Measurements from ENCODE around the gene ZNF326. TPM values are rescaled to one million over a fixed set of nuclear protein-coding genes. Genes with fewer than 3 reads are reported as not detected.
"Not testable (repeated sequence)": the region's sequence is repeated elsewhere in the genome, so short reads cannot be mapped to it uniquely, and the experiment has no call there.

The ZNF326 gene
- polyA plus RNA-seq, 2 donors: 11.7 to 14.0 TPM

- H3K27me3 ChIP-seq (ENCODE audit: control insufficient read depth in 1 of 2, insufficient read depth in 2 of 2, low read length in 2 of 2): no peaks in the 10 kb centered on the region
- no peaks in the 10 kb centered on the region for H3K36me3 ChIP-seq (ENCODE audit: control insufficient read depth in 2 of 2, insufficient read depth in 2 of 2, low read length in 1 of 2)
- H3K9me3 ChIP-seq (ENCODE audit: control insufficient read depth in 2 of 2, insufficient read depth in 1 of 2, low read depth in 1 of 2, low read length in 1 of 2): peaks cover 0 to 2% of the 10 kb centered on the region in 2 donors
- peak overlapping the region; percentile 89 to 95 for H3K4me3 ChIP-seq (ENCODE audit: low read depth in 1 of 2, low read length in 2 of 2)
- peak overlapping the region; percentile 98 to 99 for H3K27ac ChIP-seq (ENCODE audit: low read depth in 2 of 2, low read length in 1 of 2)
- WGBS, 2 donors: 69 to 70% methylated on average over 16 of the region's 16 CpGs
- H3K4me1 ChIP-seq (ENCODE audit: control insufficient read depth in 2 of 2, insufficient read depth in 2 of 2, low read length in 1 of 2): peaks cover 0 to 2% of the 10 kb centered on the region in 2 donors
Observed at GRCh38 chr1:89994231-89994804, 592 bp upstream of the ZNF326 start.

GRCh38 chr1:89995598-89996449 is 914 bp downstream of the ZNF326 start:
- Histone ChIP-seq H3K27me3 (ENCODE audit: control insufficient read depth in 1 of 2, insufficient read depth in 2 of 2, low read length in 2 of 2) (no peaks in the 10 kb centered on the region), H3K27ac (ENCODE audit: low read depth in 2 of 2, low read length in 1 of 2) (peak overlapping the region; percentile 98 to 99), H3K4me3 (ENCODE audit: low read depth in 1 of 2, low read length in 2 of 2) (peak overlapping the region; percentile 89 to 95), H3K36me3 (ENCODE audit: control insufficient read depth in 2 of 2, insufficient read depth in 2 of 2, low read length in 1 of 2) (no peaks in the 10 kb centered on the region), H3K9me3 (ENCODE audit: control insufficient read depth in 2 of 2, insufficient read depth in 1 of 2, low read depth in 1 of 2, low read length in 1 of 2) (peaks cover 0 to 2% of the 10 kb centered on the region in 2 donors), H3K4me1 (ENCODE audit: control insufficient read depth in 2 of 2, insufficient read depth in 2 of 2, low read length in 1 of 2) (peaks cover 0 to 2% of the 10 kb centered on the region in 2 donors)
- 0 to 1% methylated on average over 15 of the region's 15 CpGs for WGBS, 2 donors

GRCh38 chr1:89996450-89997110 is 1.7 kb downstream of the ZNF326 start:
- WGBS, 2 donors: 27 to 34% methylated on average over 9 of the region's 9 CpGs
- Histone ChIP-seq H3K27ac (ENCODE audit: low read depth in 2 of 2, low read length in 1 of 2) (peak overlapping the region in 1 of 2 donors; percentile 67), H3K36me3 (ENCODE audit: control insufficient read depth in 2 of 2, insufficient read depth in 2 of 2, low read length in 1 of 2) (no peaks in the 10 kb centered on the region), H3K4me1 (ENCODE audit: control insufficient read depth in 2 of 2, insufficient read depth in 2 of 2, low read length in 1 of 2) (peaks cover 0 to 2% of the 10 kb centered on the region in 2 donors), H3K9me3 (ENCODE audit: control insufficient read depth in 2 of 2, insufficient read depth in 1 of 2, low read depth in 1 of 2, low read length in 1 of 2) (peaks cover 0 to 2% of the 10 kb centered on the region in 2 donors), H3K4me3 (ENCODE audit: low read depth in 1 of 2, low read length in 2 of 2) (peak overlapping the region in 1 of 2 donors; percentile 89), H3K27me3 (ENCODE audit: control insufficient read depth in 1 of 2, insufficient read depth in 2 of 2, low read length in 2 of 2) (no peaks in the 10 kb centered on the region)

- 90 to 94% methylated on average over 4 of the region's 4 CpGs for WGBS, 2 donors
- not testable (repeated sequence) for H3K9me3 ChIP-seq (ENCODE audit: control insufficient read depth in 2 of 2, insufficient read depth in 1 of 2, low read depth in 1 of 2, low read length in 1 of 2); H3K36me3 ChIP-seq (ENCODE audit: control insufficient read depth in 2 of 2, insufficient read depth in 2 of 2, low read length in 1 of 2); H3K4me1 ChIP-seq (ENCODE audit: control insufficient read depth in 2 of 2, insufficient read depth in 2 of 2, low read length in 1 of 2); H3K27ac ChIP-seq (ENCODE audit: low read depth in 2 of 2, low read length in 1 of 2); H3K27me3 ChIP-seq (ENCODE audit: control insufficient read depth in 1 of 2, insufficient read depth in 2 of 2, low read length in 2 of 2)
- H3K4me3 ChIP-seq (ENCODE audit: low read depth in 1 of 2, low read length in 2 of 2): peak overlapping the region in 1 of 2 donors; percentile 89
Observed at GRCh38 chr1:89997152-89997551, 2.2 kb downstream of the ZNF326 start.

GRCh38 chr1:89998306-89998705 is 3.4 kb downstream of the ZNF326 start:
- peaks cover 0 to 2% of the 10 kb centered on the region in 2 donors for H3K4me1 ChIP-seq (ENCODE audit: control insufficient read depth in 2 of 2, insufficient read depth in 2 of 2, low read length in 1 of 2)
- H3K27me3 ChIP-seq (ENCODE audit: control insufficient read depth in 1 of 2, insufficient read depth in 2 of 2, low read length in 2 of 2): no peaks in the 10 kb centered on the region
- no peaks in the 10 kb centered on the region for H3K36me3 ChIP-seq (ENCODE audit: control insufficient read depth in 2 of 2, insufficient read depth in 2 of 2, low read length in 1 of 2)
- no peak overlapping the region for H3K27ac ChIP-seq (ENCODE audit: low read depth in 2 of 2, low read length in 1 of 2)
- peaks cover 0 to 2% of the 10 kb centered on the region in 2 donors for H3K9me3 ChIP-seq (ENCODE audit: control insufficient read depth in 2 of 2, insufficient read depth in 1 of 2, low read depth in 1 of 2, low read length in 1 of 2)
- no peak overlapping the region for H3K4me3 ChIP-seq (ENCODE audit: low read depth in 1 of 2, low read length in 2 of 2)

- Histone ChIP-seq H3K4me1 (ENCODE audit: control insufficient read depth in 2 of 2, insufficient read depth in 2 of 2, low read length in 1 of 2) (peaks cover 0 to 1% of the 10 kb centered on the region in 2 donors), H3K9me3 (ENCODE audit: control insufficient read depth in 2 of 2, insufficient read depth in 1 of 2, low read depth in 1 of 2, low read length in 1 of 2) (peaks cover 0 to 1% of the 10 kb centered on the region in 2 donors), H3K27ac (ENCODE audit: low read depth in 2 of 2, low read length in 1 of 2) (no peak overlapping the region), H3K27me3 (ENCODE audit: control insufficient read depth in 1 of 2, insufficient read depth in 2 of 2, low read length in 2 of 2) (no peaks in the 10 kb centered on the region), H3K36me3 (ENCODE audit: control insufficient read depth in 2 of 2, insufficient read depth in 2 of 2, low read length in 1 of 2) (no peaks in the 10 kb centered on the region), H3K4me3 (ENCODE audit: low read depth in 1 of 2, low read length in 2 of 2) (no peak overlapping the region)
Observed at GRCh38 chr1:89999208-89999607, 4.3 kb downstream of the ZNF326 start.

- Histone ChIP-seq H3K27ac (ENCODE audit: low read depth in 2 of 2, low read length in 1 of 2) (no peak overlapping the region), H3K27me3 (ENCODE audit: control insufficient read depth in 1 of 2, insufficient read depth in 2 of 2, low read length in 2 of 2) (no peaks in the 10 kb centered on the region), H3K36me3 (ENCODE audit: control insufficient read depth in 2 of 2, insufficient read depth in 2 of 2, low read length in 1 of 2) (no peaks in the 10 kb centered on the region), H3K4me1 (ENCODE audit: control insufficient read depth in 2 of 2, insufficient read depth in 2 of 2, low read length in 1 of 2) (no peaks in the 10 kb centered on the region), H3K9me3 (ENCODE audit: control insufficient read depth in 2 of 2, insufficient read depth in 1 of 2, low read depth in 1 of 2, low read length in 1 of 2) (no peaks in the 10 kb centered on the region), H3K4me3 (ENCODE audit: low read depth in 1 of 2, low read length in 2 of 2) (no peak overlapping the region)
- WGBS, 2 donors: 69 to 91% methylated on average over 3 of the region's 3 CpGs
Observed at GRCh38 chr1:89999628-90000027, 4.7 kb downstream of the ZNF326 start.

- no peak overlapping the region for H3K4me3 ChIP-seq (ENCODE audit: low read depth in 1 of 2, low read length in 2 of 2)
- no peaks in the 10 kb centered on the region for H3K4me1 ChIP-seq (ENCODE audit: control insufficient read depth in 2 of 2, insufficient read depth in 2 of 2, low read length in 1 of 2)
- no peaks in the 10 kb centered on the region for H3K36me3 ChIP-seq (ENCODE audit: control insufficient read depth in 2 of 2, insufficient read depth in 2 of 2, low read length in 1 of 2)
- no peak overlapping the region for H3K27ac ChIP-seq (ENCODE audit: low read depth in 2 of 2, low read length in 1 of 2)
- no peaks in the 10 kb centered on the region for H3K27me3 ChIP-seq (ENCODE audit: control insufficient read depth in 1 of 2, insufficient read depth in 2 of 2, low read length in 2 of 2)
- 84 to 97% methylated on average over 2 of the region's 2 CpGs for WGBS, 2 donors
- H3K9me3 ChIP-seq (ENCODE audit: control insufficient read depth in 2 of 2, insufficient read depth in 1 of 2, low read depth in 1 of 2, low read length in 1 of 2): no peaks in the 10 kb centered on the region
Observed at GRCh38 chr1:90000934-90001676, 6.2 kb downstream of the ZNF326 start.

GRCh38 chr1:90007979-90008404 is 13.1 kb downstream of the ZNF326 start:
- H3K4me1 ChIP-seq (ENCODE audit: control insufficient read depth in 2 of 2, insufficient read depth in 2 of 2, low read length in 1 of 2): no peaks in the 10 kb centered on the region
- H3K36me3 ChIP-seq (ENCODE audit: control insufficient read depth in 2 of 2, insufficient read depth in 2 of 2, low read length in 1 of 2): peaks cover 0 to 6% of the 10 kb centered on the region in 2 donors
- H3K9me3 ChIP-seq (ENCODE audit: control insufficient read depth in 2 of 2, insufficient read depth in 1 of 2, low read depth in 1 of 2, low read length in 1 of 2): no peaks in the 10 kb centered on the region
- no peaks in the 10 kb centered on the region for H3K27me3 ChIP-seq (ENCODE audit: control insufficient read depth in 1 of 2, insufficient read depth in 2 of 2, low read length in 2 of 2)
- no peak overlapping the region for H3K27ac ChIP-seq (ENCODE audit: low read depth in 2 of 2, low read length in 1 of 2)
- no peak overlapping the region for H3K4me3 ChIP-seq (ENCODE audit: low read depth in 1 of 2, low read length in 2 of 2)
- 83 to 86% methylated on average over 2 of the region's 2 CpGs for WGBS, 2 donors
